Measurements from ENCODE around the gene ZNF700. TPM values are rescaled to one million over a fixed set of nuclear protein-coding genes. Genes with fewer than 3 reads are reported as not detected.
"Not testable (repeated sequence)": the region's sequence is repeated elsewhere in the genome, so short reads cannot be mapped to it uniquely, and the experiment has no call there.

ZNF700 gene
- total RNA-seq, 1 donor from 2014 or later, result 4.5 TPM

- DNase-seq (ENCODE audit: low read depth), result no peak
- Histone ChIP-seq H3K36me3 (ENCODE audit: control insufficient read depth, insufficient read depth, low read length) (peaks cover 1% of the 10 kb centered on the region), H3K4me3 (ENCODE audit: low read depth, low read length) (no peak overlapping the region), H3K27me3 (ENCODE audit: control insufficient read depth, insufficient read depth, low read length) (no peaks in the 10 kb centered on the region)
- TF ChIP-seq CTCF (IDR thresholded peaks at IDR 0.05; ENCODE audit: insufficient read depth, low read length, poor library complexity, severe bottlenecking), result no peak
These were observed 17.3 kb downstream of the ZNF700 start for GRCh38 chr19:11942008-11942842.

- TF ChIP-seq CTCF (IDR thresholded peaks at IDR 0.05; ENCODE audit: insufficient read depth, low read length, poor library complexity, severe bottlenecking), result no peak
- DNase-seq (ENCODE audit: low read depth), result no peak
- Histone ChIP-seq H3K27me3 (ENCODE audit: control insufficient read depth, insufficient read depth, low read length) (no peaks in the 10 kb centered on the region), H3K4me3 (ENCODE audit: low read depth, low read length) (no peak overlapping the region), H3K36me3 (ENCODE audit: control insufficient read depth, insufficient read depth, low read length) (peaks cover 1% of the 10 kb centered on the region)
These were observed 17.9 kb downstream of the ZNF700 start for GRCh38 chr19:11942843-11943108.

- Histone ChIP-seq H3K4me3 (ENCODE audit: low read depth, low read length) (no peak overlapping the region), H3K27me3 (ENCODE audit: control insufficient read depth, insufficient read depth, low read length) (no peaks in the 10 kb centered on the region), H3K36me3 (ENCODE audit: control insufficient read depth, insufficient read depth, low read length) (peaks cover 4% of the 10 kb centered on the region)
- TF ChIP-seq CTCF (IDR thresholded peaks at IDR 0.05; ENCODE audit: insufficient read depth, low read length, poor library complexity, severe bottlenecking), result no peak
- no peak for DNase-seq (ENCODE audit: low read depth)
These were observed 19.7 kb downstream of the ZNF700 start for GRCh38 chr19:11944656-11945055.

GRCh38 chr19:11948646-11949045 lies 23.7 kb downstream of the ZNF700 start:
- Histone ChIP-seq H3K36me3 (ENCODE audit: control insufficient read depth, insufficient read depth, low read length) (peaks cover 5% of the 10 kb centered on the region), H3K27me3 (ENCODE audit: control insufficient read depth, insufficient read depth, low read length) (no peaks in the 10 kb centered on the region), H3K4me3 (ENCODE audit: low read depth, low read length) (no peak overlapping the region)

GRCh38 chr19:11949201-11949600 lies 24.3 kb downstream of the ZNF700 start:
- Histone ChIP-seq H3K27me3 (ENCODE audit: control insufficient read depth, insufficient read depth, low read length) (no peaks in the 10 kb centered on the region), H3K36me3 (ENCODE audit: control insufficient read depth, insufficient read depth, low read length) (peaks cover 5% of the 10 kb centered on the region), H3K4me3 (ENCODE audit: low read depth, low read length) (no peak overlapping the region)
- no peak for DNase-seq (ENCODE audit: low read depth)
- no peak for TF ChIP-seq CTCF (IDR thresholded peaks at IDR 0.05; ENCODE audit: insufficient read depth, low read length, poor library complexity, severe bottlenecking)

More at GRCh38 chr19:11948646-11949045, 23.7 kb downstream of the ZNF700 start:
- TF ChIP-seq CTCF (IDR thresholded peaks at IDR 0.05; ENCODE audit: insufficient read depth, low read length, poor library complexity, severe bottlenecking), result no peak
- no peak for DNase-seq (ENCODE audit: low read depth)

- H3K27me3 ChIP-seq (ENCODE audit: control insufficient read depth, insufficient read depth, low read length); H3K4me3 ChIP-seq (ENCODE audit: low read depth, low read length); H3K36me3 ChIP-seq (ENCODE audit: control insufficient read depth, insufficient read depth, low read length); DNase-seq (ENCODE audit: low read depth): not testable (repeated sequence)
These were observed 24.7 kb downstream of the ZNF700 start for GRCh38 chr19:11949614-11950080.

Measured in kidney epithelial cell (primary cell).